A549 treated with DMSO at 1 μM for 4 hours (cell line): ENCODE measurements around the gene DENND4C. TPM values are rescaled to one million over a fixed set of nuclear protein-coding genes. Genes with fewer than 3 reads are reported as not detected.

Source experiments
- total RNA-seq: library from RNA; stranded (reverse); fragments of 200-300 nt; extraction: Qiagen RNA extraction; gene quantifications from 5 replicates; pipeline ENCODE4 v1.2.3, GENCODE V29; 2022; ENCODE audit warnings: low read depth

Gene DENND4C
- 15.7 to 21.1 TPM (median 19.2 TPM) in 5 replicates for total RNA-seq

GRCh38 chr9:19230355-19231125 lies at the start of gene DENND4C:
DENND4C (plus strand) TSS chr9:19230693; CDS start chr9:19276175, 45,482 bp downstream.

GRCh38 chr9:19408693-19409400 lies 178.4 kb downstream of the DENND4C start, which contains the start of gene ACER2:
ACER2 (plus strand) TSS chr9:19409009; CDS start chr9:19409085, 76 bp downstream.

Other genes with a start within 250 kb of the DENND4C start
- gene SAXO1, start 197.5 kb upstream of the DENND4C start, total RNA-seq: not detected in 5 replicates
- gene RRAGA, start 181.3 kb upstream of the DENND4C start, total RNA-seq: 97.0 to 127 TPM (median 123 TPM) in 5 replicates
- gene HAUS6, start 127.8 kb upstream of the DENND4C start, total RNA-seq: 23.3 to 33.0 TPM (median 28.3 TPM) in 5 replicates
- 34.9 to 40.7 TPM (median 36.0 TPM) in 5 replicates for gene PLIN2, start 103.2 kb upstream of the DENND4C start, total RNA-seq
- 1,962 to 2,967 TPM (median 2,813 TPM) in 5 replicates for gene RPS6, start 149.5 kb downstream of the DENND4C start, total RNA-seq
- 2.3 to 3.2 TPM (median 2.9 TPM) in 5 replicates for gene ACER2, start 178.3 kb downstream of the DENND4C start, total RNA-seq